KMS-11 (cell line): Measurements from ENCODE around the gene AGO3.

Source experiments
- H2AFZ ChIP-seq: fragments of 200-600 bp; sonication (generic); 2 replicates; pipeline ENCODE4 v1.6.1; 2016; ENCODE audit warnings: antibody characterized with exemption, mixed run types, low read depth
- H3K27ac ChIP-seq: fragments of 200-600 bp; sonication (generic); 2 replicates; pipeline ENCODE4 v1.6.1; 2016; ENCODE audit warnings: mild to moderate bottlenecking, mixed run types
- H3K27me3 ChIP-seq: fragments of 200-600 bp; sonication (generic); 2 replicates; pipeline ENCODE4 v1.6.1; 2017; ENCODE audit warnings: mild to moderate bottlenecking, low read depth, mixed run types, moderate library complexity; ENCODE audit not compliant: insufficient read depth
- H3K36me3 ChIP-seq: fragments of 200-600 bp; sonication (generic); 2 replicates; pipeline ENCODE4 v1.6.1; 2017; ENCODE audit warnings: mild to moderate bottlenecking, mixed run types; ENCODE audit not compliant: insufficient read depth
- H3K4me1 ChIP-seq: fragments of 200-600 bp; sonication (generic); 2 replicates; pipeline ENCODE4 v1.6.1; 2016; ENCODE audit warnings: mild to moderate bottlenecking, low read depth, mixed run types; ENCODE audit not compliant: poor library complexity, severe bottlenecking
- H3K4me2 ChIP-seq: fragments of 200-600 bp; sonication (generic); 2 replicates; pipeline ENCODE4 v1.7.0; 2016; ENCODE audit warnings: mild to moderate bottlenecking, mixed run types
- H3K4me3 ChIP-seq: fragments of 200-600 bp; sonication (generic); IDR thresholded peaks from 2 replicates; pipeline ENCODE4 v1.6.1; 2017; ENCODE audit warnings: low read depth, low read length, mixed read lengths; ENCODE audit not compliant: insufficient read depth
- H3K79me2 ChIP-seq: fragments of 200-600 bp; sonication (generic); 2 replicates; pipeline ENCODE4 v1.6.1; 2016; ENCODE audit warnings: low read depth, mixed run types; ENCODE audit not compliant: insufficient read depth
- H3K9ac ChIP-seq: fragments of 200-600 bp; sonication (generic); 2 replicates; pipeline ENCODE4 v1.6.1; 2016; ENCODE audit warnings: mild to moderate bottlenecking, mixed run types
- H4K20me1 ChIP-seq: fragments of 200-600 bp; sonication (generic); 2 replicates; pipeline ENCODE4 v1.6.1; 2016; ENCODE audit warnings: mild to moderate bottlenecking, mixed run types; ENCODE audit not compliant: insufficient read depth
- TF ChIP-seq, protein P1 (sequence below): fragments of 200-600 bp; sonication (generic); conservative IDR thresholded peaks from 2 replicates; pipeline ENCODE4 v1.6.1; 2017; ENCODE audit warnings: low read depth, mild to moderate bottlenecking, antibody characterized with exemption, low read length, moderate library complexity, mixed read lengths

Gene AGO3

DNA sequence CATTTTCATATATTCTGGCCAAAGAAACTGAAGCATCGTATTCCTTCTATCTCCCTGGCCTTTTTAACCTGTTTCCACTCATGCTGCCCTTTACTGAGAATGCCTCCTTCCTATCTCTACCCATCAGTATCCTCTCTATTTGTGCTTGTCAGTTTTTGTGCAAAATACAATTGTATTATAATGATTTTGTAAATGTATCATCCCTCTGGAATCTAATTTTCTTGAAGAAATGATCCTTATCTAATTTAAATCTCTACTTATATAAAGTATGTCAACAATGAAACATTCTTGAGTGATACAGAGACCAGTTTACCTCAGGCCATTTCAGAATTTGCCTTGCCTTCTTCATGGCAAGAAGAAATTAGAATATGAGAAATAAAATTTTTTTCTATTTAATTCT is 93.9 kb downstream of the AGO3 start:
- Histone ChIP-seq H3K79me2 (no peaks in the 10 kb centered on the region), H2AFZ (no peak overlapping the region), H3K4me1 (peaks cover 11% of the 10 kb centered on the region), H3K36me3 (no peaks in the 10 kb centered on the region), H3K4me2 (no peak overlapping the region), H3K9ac (no peak overlapping the region), H3K4me3 (no peak overlapping the region), H4K20me1 (no peaks in the 10 kb centered on the region), H3K27me3 (no peaks in the 10 kb centered on the region), H3K27ac (no peak overlapping the region)
- TF ChIP-seq, protein P1, sequence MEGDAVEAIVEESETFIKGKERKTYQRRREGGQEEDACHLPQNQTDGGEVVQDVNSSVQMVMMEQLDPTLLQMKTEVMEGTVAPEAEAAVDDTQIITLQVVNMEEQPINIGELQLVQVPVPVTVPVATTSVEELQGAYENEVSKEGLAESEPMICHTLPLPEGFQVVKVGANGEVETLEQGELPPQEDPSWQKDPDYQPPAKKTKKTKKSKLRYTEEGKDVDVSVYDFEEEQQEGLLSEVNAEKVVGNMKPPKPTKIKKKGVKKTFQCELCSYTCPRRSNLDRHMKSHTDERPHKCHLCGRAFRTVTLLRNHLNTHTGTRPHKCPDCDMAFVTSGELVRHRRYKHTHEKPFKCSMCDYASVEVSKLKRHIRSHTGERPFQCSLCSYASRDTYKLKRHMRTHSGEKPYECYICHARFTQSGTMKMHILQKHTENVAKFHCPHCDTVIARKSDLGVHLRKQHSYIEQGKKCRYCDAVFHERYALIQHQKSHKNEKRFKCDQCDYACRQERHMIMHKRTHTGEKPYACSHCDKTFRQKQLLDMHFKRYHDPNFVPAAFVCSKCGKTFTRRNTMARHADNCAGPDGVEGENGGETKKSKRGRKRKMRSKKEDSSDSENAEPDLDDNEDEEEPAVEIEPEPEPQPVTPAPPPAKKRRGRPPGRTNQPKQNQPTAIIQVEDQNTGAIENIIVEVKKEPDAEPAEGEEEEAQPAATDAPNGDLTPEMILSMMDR, result no peak

DNA sequence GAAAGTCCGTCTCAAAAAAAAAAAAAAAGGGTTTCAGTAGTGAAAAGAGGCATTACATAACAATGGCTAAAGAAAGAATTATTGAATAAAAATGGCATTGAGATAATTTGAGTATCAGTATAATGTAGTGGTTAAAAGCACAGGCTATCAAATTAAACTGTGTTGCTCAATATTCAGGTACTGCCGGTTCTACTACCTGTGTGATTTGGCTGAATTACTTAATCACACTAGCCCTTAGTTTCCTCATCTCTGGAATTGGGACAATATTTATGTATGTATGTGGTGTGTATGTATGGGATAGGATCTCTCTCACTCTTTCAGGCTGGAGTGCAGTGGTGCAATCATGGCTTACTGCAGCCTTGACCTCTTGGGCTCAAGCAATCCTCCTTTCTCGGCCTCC is 96.9 kb downstream of the AGO3 start:
- no peak overlapping the region for H2AFZ ChIP-seq
- no peak overlapping the region for H3K9ac ChIP-seq
- no peaks in the 10 kb centered on the region for H3K79me2 ChIP-seq
- H3K27ac ChIP-seq, result no peak overlapping the region
- no peaks in the 10 kb centered on the region for H4K20me1 ChIP-seq
- no peaks in the 10 kb centered on the region for H3K36me3 ChIP-seq
- H3K27me3 ChIP-seq, result no peaks in the 10 kb centered on the region
- peaks cover 11% of the 10 kb centered on the region for H3K4me1 ChIP-seq
- no peak overlapping the region for H3K4me2 ChIP-seq
- TF ChIP-seq, protein P1, result no peak
- H3K4me3 ChIP-seq, result no peak overlapping the region

DNA sequence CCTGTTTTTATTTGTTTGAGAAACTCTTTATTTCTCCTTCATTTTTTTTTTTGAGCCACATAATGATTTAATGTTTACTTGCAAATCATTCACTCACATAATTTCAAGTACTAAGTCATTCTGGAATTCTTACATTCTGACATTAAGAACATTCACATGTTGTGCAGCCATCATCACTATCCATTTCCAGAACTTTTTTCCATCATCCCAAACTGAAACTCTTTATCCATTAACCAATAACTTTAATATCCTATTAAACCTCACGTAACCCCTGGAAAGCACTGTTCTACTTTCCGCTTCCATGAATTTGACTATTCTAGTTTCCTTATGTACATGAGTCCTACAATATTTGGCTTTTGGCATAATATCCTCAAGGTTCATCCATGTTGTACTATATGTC is 100.5 kb downstream of the AGO3 start:
- H2AFZ ChIP-seq, result no peak overlapping the region
- H3K27ac ChIP-seq, result no peak overlapping the region
- H4K20me1 ChIP-seq, result no peaks in the 10 kb centered on the region
- H3K79me2 ChIP-seq, result no peaks in the 10 kb centered on the region
- H3K9ac ChIP-seq, result no peak overlapping the region
- TF ChIP-seq, protein P1, result no peak
- no peaks in the 10 kb centered on the region for H3K4me1 ChIP-seq
- no peak overlapping the region for H3K4me2 ChIP-seq
- no peak overlapping the region for H3K4me3 ChIP-seq
- no peaks in the 10 kb centered on the region for H3K27me3 ChIP-seq
- no peaks in the 10 kb centered on the region for H3K36me3 ChIP-seq

DNA sequence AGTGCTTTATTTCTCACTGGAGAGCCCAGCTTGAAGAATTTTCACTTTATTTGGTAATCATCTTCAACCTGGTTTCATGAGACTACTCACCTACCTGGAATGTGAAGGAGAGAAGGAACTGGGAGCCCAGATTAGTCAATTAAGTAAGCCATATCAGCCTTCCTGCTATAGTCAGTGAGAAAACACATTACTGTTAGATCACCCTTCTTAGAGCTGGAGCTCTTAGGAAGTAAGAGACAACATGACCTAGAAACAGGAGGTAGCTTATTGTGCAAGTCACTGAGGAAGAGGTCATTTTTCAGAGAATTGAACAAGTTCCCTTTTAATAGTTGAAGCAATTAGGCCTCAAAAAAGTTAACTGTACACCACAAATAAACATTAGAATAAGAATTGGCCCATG is 103.8 kb downstream of the AGO3 start:
- TF ChIP-seq, protein P1, result no peak
- Histone ChIP-seq H3K4me3 (no peak overlapping the region), H3K27ac (no peak overlapping the region), H3K4me1 (no peaks in the 10 kb centered on the region), H4K20me1 (no peaks in the 10 kb centered on the region), H2AFZ (no peak overlapping the region), H3K27me3 (no peaks in the 10 kb centered on the region), H3K4me2 (no peak overlapping the region), H3K9ac (no peak overlapping the region), H3K36me3 (no peaks in the 10 kb centered on the region), H3K79me2 (no peaks in the 10 kb centered on the region)

DNA sequence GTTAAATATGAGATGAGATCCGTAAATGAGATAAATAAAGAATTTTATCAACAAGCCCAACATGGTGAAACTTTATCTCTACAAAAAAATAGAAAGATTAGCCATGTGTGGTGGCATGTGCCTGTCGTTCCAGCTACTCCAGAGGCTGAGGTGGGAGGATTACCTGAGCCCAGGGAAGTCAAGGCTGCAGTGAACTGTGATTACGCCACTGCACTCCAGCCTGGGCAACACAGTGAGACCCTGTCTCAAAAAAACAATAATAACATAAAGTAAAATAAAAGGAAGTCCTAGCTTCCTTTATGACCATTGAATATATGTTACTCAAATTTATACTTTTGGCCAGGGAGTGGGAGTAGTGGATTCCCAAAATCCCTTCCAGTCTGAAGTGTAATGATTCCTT is 104.2 kb downstream of the AGO3 start:
- Histone ChIP-seq H3K4me3 (no peak overlapping the region), H3K27me3 (no peaks in the 10 kb centered on the region), H4K20me1 (no peaks in the 10 kb centered on the region), H3K4me2 (no peak overlapping the region), H3K79me2 (no peaks in the 10 kb centered on the region), H3K36me3 (no peaks in the 10 kb centered on the region), H3K9ac (no peak overlapping the region), H3K27ac (no peak overlapping the region), H3K4me1 (no peaks in the 10 kb centered on the region), H2AFZ (no peak overlapping the region)
- TF ChIP-seq, protein P1, result no peak
